ENCODE data around the gene THADA.
"Not testable (repeated sequence)": the region's sequence is repeated elsewhere in the genome, so short reads cannot be mapped to it uniquely, and the experiment has no call there.

DNA sequence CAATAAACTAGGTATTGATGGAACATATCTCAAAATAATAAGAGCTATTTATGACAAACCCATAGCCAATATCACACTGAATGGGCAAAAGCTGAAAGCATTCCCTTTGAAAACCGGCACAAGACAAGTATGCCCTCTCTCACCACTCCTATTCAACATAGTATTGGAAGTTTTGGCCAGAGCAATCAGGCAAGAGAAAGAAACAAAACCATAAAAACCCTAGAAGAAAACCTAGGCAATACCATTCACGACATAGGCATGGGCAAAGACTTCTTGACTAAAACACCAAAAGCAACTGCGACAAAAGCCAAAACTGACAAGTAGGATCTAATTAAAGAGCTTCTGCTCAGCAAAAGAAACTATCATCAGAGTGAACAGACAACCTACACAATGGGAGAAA lies 63.3 kb downstream of the THADA start:
- not testable (repeated sequence) for TF ChIP-seq CTCF, POLR2A (IDR thresholded peaks at IDR 0.05)
